ENCODE results near the gene ZNF277. TPM values are rescaled to one million over a fixed set of nuclear protein-coding genes. Genes with fewer than 3 reads are reported as not detected.
"Not testable (repeated sequence)": the region's sequence is repeated elsewhere in the genome, so short reads cannot be mapped to it uniquely, and the experiment has no call there.

ZNF277 gene
- total RNA-seq, 1 donor from 2014 or later = 58.2 TPM

DNA sequence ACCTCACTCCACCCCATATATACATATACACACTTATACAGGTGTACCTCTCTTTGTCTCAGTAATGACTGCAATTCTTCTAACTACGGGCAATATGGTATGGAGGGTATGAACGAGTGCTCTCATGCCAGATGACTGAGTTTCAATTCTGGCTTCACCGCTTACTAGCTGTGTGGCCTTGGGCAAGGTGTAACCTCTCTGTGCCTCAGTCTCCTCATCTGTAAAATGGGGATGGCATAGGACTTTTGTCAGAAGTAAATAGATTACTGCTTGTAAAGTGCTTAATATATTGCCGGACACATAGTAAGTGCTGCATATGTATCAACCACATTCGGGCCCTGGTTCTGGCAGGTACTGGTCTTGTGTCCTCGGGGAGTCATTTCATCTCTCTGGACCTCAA, 183.7 kb downstream of the ZNF277 start:
- Histone ChIP-seq H3K4me3 (ENCODE audit: low read depth, low read length) (no peak overlapping the region), H3K27me3 (ENCODE audit: control insufficient read depth, insufficient read depth, low read length) (no peaks in the 10 kb centered on the region), H3K36me3 (ENCODE audit: control insufficient read depth, insufficient read depth, low read length) (no peaks in the 10 kb centered on the region)
- no peak for DNase-seq (ENCODE audit: low read depth)
- FAIRE-seq = no peak
- no peak for TF ChIP-seq CTCF (IDR thresholded peaks at IDR 0.05; ENCODE audit: insufficient read depth, low read length, severe bottlenecking)

DNA sequence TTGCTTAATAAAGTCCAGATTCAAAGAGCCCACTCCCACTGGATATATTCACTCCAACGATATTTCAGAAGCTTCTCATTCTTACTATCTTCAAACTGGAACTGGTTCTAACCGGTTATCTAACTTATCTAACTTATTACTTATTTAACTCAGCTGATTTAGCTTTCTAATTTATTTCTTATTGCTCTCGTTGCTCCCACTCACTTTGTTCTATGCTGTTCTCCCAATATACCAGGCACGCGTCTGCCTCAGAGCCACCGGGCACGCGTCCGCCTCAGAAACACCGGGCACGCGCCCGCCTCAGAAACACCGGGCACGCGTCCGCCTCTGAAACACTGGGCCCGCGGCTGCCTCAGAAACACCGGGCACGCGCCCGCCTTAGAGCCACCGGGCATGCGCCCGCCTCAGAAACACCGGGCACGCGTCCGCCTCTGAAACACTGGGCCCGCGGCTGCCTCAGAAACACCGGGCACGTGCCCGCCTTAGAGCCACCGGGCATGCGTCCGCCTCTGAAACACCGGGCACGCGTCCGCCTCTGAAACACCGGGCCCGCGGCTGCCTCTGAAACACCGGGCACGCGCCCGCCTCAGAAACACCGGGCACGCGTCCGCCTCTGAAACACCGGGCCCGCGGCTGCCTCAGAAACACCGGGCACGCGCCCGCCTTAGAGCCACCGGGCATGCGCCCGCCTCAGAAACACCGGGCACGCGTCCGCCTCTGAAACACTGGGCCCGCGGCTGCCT, 184.8 kb downstream of the ZNF277 start:
- H3K27me3 ChIP-seq (ENCODE audit: control insufficient read depth, insufficient read depth, low read length); FAIRE-seq; H3K36me3 ChIP-seq (ENCODE audit: control insufficient read depth, insufficient read depth, low read length): not testable (repeated sequence)
- peak overlapping the region; percentile 45 for H3K4me3 ChIP-seq (ENCODE audit: low read depth, low read length)
- peak; percentile 37 for DNase-seq (ENCODE audit: low read depth)

- H3K36me3 ChIP-seq (ENCODE audit: control insufficient read depth, insufficient read depth, low read length); FAIRE-seq; H3K27me3 ChIP-seq (ENCODE audit: control insufficient read depth, insufficient read depth, low read length): not testable (repeated sequence)
- peak; percentile 49 for DNase-seq (ENCODE audit: low read depth)
- H3K4me3 ChIP-seq (ENCODE audit: low read depth, low read length) = peak overlapping the region; percentile 45
Measured at GRCh38 chr7:112391841-112392286, 185.4 kb downstream of the ZNF277 start.

Other genes with a start within 250 kb of the ZNF277 start
- gene DOCK4, start 296 bp upstream of the ZNF277 start, total RNA-seq = 4.5 and 10.1 TPM in 2 replicates
- 92.1 and 145 TPM in 2 replicates for gene IFRD1, start 243.8 kb downstream of the ZNF277 start, total RNA-seq